Thyroid gland (tissue), 4 donors: ENCODE data around the gene PRSS50.

ENCODE experiments used
- POLR2A ChIP-seq, 2 donors: fragments of 450-650 bp; IDR thresholded peaks; one replicate each; pipeline ENCODE4 v1.6.1; 2017; ENCODE audit warnings: antibody characterized with exemption in 2 of 2, mild to moderate bottlenecking in 2 of 2, moderate library complexity in 1 of 2
- TF ChIP-seq, protein P1 (sequence below), 6 experiments: fragments of 200-600 bp in 3 of 6; fragments of 450-650 bp in 3 of 6; sonication (generic) in 3 of 6; IDR thresholded peaks; one replicate each; pipeline ENCODE4 v1.5.1; 2016 to 2019; ENCODE audit warnings: antibody characterized with exemption in 6 of 6, mild to moderate bottlenecking in 2 of 6, inconsistent platforms in 1 of 6, moderate library complexity in 1 of 6

DNA sequence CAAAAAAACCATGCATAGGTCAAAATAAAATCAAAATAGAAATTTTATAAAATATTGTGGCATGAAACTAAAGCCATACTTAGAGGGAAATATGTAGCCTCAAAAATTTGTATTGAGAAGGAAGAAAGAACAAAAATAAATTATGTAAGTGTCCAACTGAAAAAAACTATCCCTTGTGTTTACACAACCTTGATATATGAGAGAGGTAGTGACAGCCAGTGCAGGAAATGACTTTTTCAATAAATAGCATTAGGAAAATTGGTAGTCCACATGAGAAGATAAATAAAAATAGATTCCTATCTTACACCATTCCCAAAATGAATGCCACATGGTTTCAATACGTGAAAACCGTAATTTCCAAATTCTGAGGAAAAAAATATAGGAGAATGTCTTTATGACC, 13.2 kb upstream of the PRSS50 start:
- TF ChIP-seq, protein P1, sequence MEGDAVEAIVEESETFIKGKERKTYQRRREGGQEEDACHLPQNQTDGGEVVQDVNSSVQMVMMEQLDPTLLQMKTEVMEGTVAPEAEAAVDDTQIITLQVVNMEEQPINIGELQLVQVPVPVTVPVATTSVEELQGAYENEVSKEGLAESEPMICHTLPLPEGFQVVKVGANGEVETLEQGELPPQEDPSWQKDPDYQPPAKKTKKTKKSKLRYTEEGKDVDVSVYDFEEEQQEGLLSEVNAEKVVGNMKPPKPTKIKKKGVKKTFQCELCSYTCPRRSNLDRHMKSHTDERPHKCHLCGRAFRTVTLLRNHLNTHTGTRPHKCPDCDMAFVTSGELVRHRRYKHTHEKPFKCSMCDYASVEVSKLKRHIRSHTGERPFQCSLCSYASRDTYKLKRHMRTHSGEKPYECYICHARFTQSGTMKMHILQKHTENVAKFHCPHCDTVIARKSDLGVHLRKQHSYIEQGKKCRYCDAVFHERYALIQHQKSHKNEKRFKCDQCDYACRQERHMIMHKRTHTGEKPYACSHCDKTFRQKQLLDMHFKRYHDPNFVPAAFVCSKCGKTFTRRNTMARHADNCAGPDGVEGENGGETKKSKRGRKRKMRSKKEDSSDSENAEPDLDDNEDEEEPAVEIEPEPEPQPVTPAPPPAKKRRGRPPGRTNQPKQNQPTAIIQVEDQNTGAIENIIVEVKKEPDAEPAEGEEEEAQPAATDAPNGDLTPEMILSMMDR (IDR thresholded peaks at IDR 0.05) = no peak
- no peak for TF ChIP-seq POLR2A (IDR thresholded peaks at IDR 0.05)
